ENCODE measurements around the gene MIER2.

The MIER2 gene

DNA sequence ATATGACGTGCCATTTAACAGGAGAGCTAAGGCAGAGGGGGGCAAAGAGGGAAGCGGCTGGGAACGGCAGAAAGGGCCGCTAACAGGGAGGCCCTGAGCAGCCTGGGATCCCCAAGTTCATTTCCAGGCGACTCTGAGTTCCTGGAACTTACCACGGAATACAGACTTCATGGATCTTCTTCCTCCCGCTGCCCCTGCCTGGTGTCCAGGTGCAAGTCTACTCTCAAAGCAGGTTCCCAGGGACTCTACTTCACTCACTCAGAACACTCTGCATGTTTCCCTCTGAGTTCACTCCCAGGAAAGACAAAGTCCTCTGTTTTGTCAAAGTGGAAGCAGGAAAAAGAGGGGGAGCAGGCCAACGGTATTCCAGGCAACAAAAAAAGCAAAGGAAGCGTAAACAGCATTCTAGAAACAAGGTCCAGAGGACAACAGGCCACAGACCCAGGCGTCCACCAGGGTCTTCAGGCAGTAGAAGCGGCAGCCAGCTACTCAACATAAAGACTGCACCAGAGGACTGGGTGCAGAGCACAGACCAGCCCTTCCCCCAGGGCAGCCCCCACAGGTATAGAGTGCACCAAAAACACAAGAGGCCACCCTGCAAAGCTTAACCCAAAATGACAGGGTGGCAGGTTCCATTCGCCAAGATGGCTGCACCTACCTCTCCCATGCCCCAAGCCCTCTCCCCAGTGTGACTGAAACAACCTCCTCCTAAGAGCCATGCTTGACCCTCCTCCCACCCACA, 3.0 kb downstream of the MIER2 start:
- H3K4me1 ChIP-seq (ENCODE audit: control insufficient read depth, insufficient read depth, low read length, unreplicated experiment) = peaks cover 18% of the 10 kb centered on the region
- H3K27me3 ChIP-seq (ENCODE audit: insufficient read depth, low read length) = no peaks in the 10 kb centered on the region
- no peak overlapping the region for H2AFZ ChIP-seq (ENCODE audit: low read length, unreplicated experiment)
- H3K4me3 ChIP-seq (ENCODE audit: low read depth, low read length) = peak overlapping the region; percentile 87
- H3K36me3 ChIP-seq (ENCODE audit: insufficient read depth, low read length) = peaks cover 12% of the 10 kb centered on the region
- no peak overlapping the region for H3K27ac ChIP-seq (ENCODE audit: low read depth, low read length)
- H3K79me2 ChIP-seq (ENCODE audit: control insufficient read depth, insufficient read depth, low read length, unreplicated experiment) = peaks cover 70% of the 10 kb centered on the region

DNA sequence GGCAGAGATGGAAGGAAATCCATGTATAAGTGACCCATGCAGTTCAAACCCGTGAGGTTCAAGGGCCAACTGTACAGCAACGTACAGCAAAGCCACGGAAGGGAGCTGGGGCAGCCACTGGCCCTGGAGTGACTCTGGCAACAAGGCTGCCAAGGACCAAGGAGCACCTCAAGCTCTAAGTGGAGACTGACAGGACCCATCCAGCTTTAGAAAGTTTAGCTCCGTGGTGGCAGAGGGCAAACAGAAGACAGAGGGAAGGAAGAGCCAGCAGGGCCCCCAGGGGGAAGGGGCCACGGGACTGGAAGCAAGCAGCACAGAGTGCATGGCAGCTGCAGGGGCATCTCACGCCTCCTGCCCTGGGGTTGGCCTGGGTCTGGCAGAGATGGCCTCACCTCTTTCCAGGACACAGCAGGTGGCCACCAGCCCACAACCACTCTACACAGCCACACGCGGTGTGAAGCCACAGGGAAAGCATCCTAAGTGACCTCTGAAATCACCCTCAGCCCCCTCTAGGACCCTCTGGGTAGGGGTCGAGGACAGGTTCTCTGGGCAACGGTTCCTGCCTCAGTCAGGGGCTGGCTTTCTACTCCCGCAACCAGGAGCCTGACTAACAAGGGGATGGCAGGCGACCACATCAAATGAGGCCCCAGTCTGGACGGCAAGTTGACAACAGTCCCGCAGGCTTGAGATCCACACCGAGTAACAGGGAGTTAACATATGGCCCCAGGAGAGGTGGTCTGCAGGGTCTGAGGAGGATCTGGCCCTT, 3.8 kb downstream of the MIER2 start:
- Histone ChIP-seq H3K27ac (ENCODE audit: low read depth, low read length) (no peak overlapping the region), H3K79me2 (ENCODE audit: control insufficient read depth, insufficient read depth, low read length, unreplicated experiment) (peaks cover 77% of the 10 kb centered on the region), H3K4me1 (ENCODE audit: control insufficient read depth, insufficient read depth, low read length, unreplicated experiment) (peaks cover 18% of the 10 kb centered on the region), H2AFZ (ENCODE audit: low read length, unreplicated experiment) (no peak overlapping the region), H3K4me3 (ENCODE audit: low read depth, low read length) (no peak overlapping the region), H3K36me3 (ENCODE audit: insufficient read depth, low read length) (peaks cover 12% of the 10 kb centered on the region), H3K27me3 (ENCODE audit: insufficient read depth, low read length) (no peaks in the 10 kb centered on the region)

GRCh38 chr19:339262-339887, 5.2 kb downstream of the MIER2 start:
- no peak overlapping the region for H3K27ac ChIP-seq (ENCODE audit: low read depth, low read length)
- no peak overlapping the region for H3K4me3 ChIP-seq (ENCODE audit: low read depth, low read length)
- peaks cover 92% of the 10 kb centered on the region for H3K79me2 ChIP-seq (ENCODE audit: control insufficient read depth, insufficient read depth, low read length, unreplicated experiment)
- H3K27me3 ChIP-seq (ENCODE audit: insufficient read depth, low read length) = no peaks in the 10 kb centered on the region
- H2AFZ ChIP-seq (ENCODE audit: low read length, unreplicated experiment) = no peak overlapping the region
- peaks cover 12% of the 10 kb centered on the region for H3K36me3 ChIP-seq (ENCODE audit: insufficient read depth, low read length)
- peaks cover 18% of the 10 kb centered on the region for H3K4me1 ChIP-seq (ENCODE audit: control insufficient read depth, insufficient read depth, low read length, unreplicated experiment)

GRCh38 chr19:338421-338820, 6.2 kb downstream of the MIER2 start:
- Histone ChIP-seq H3K79me2 (ENCODE audit: control insufficient read depth, insufficient read depth, low read length, unreplicated experiment) (peaks cover 88% of the 10 kb centered on the region), H3K4me1 (ENCODE audit: control insufficient read depth, insufficient read depth, low read length, unreplicated experiment) (peaks cover 18% of the 10 kb centered on the region), H3K27me3 (ENCODE audit: insufficient read depth, low read length) (no peaks in the 10 kb centered on the region), H3K4me3 (ENCODE audit: low read depth, low read length) (no peak overlapping the region), H3K27ac (ENCODE audit: low read depth, low read length) (no peak overlapping the region), H2AFZ (ENCODE audit: low read length, unreplicated experiment) (no peak overlapping the region), H3K36me3 (ENCODE audit: insufficient read depth, low read length) (peaks cover 16% of the 10 kb centered on the region)

- peaks cover 65% of the 10 kb centered on the region for H3K79me2 ChIP-seq (ENCODE audit: control insufficient read depth, insufficient read depth, low read length, unreplicated experiment)
- no peak overlapping the region for H3K27ac ChIP-seq (ENCODE audit: low read depth, low read length)
Measured at GRCh38 chr19:336067-336614, 8.5 kb downstream of the MIER2 start.

GRCh38 chr19:335486-336066, 9.0 kb downstream of the MIER2 start:
- H3K4me1 ChIP-seq (ENCODE audit: control insufficient read depth, insufficient read depth, low read length, unreplicated experiment) = peaks cover 4% of the 10 kb centered on the region
- no peak overlapping the region for H3K4me3 ChIP-seq (ENCODE audit: low read depth, low read length)
- H3K79me2 ChIP-seq (ENCODE audit: control insufficient read depth, insufficient read depth, low read length, unreplicated experiment) = peaks cover 63% of the 10 kb centered on the region
- H3K27ac ChIP-seq (ENCODE audit: low read depth, low read length) = no peak overlapping the region
- no peak overlapping the region for H2AFZ ChIP-seq (ENCODE audit: low read length, unreplicated experiment)
- peaks cover 20% of the 10 kb centered on the region for H3K36me3 ChIP-seq (ENCODE audit: insufficient read depth, low read length)
- H3K27me3 ChIP-seq (ENCODE audit: insufficient read depth, low read length) = no peaks in the 10 kb centered on the region

More at GRCh38 chr19:336067-336614, 8.5 kb downstream of the MIER2 start:
- Histone ChIP-seq H3K4me3 (ENCODE audit: low read depth, low read length) (no peak overlapping the region), H3K4me1 (ENCODE audit: control insufficient read depth, insufficient read depth, low read length, unreplicated experiment) (peaks cover 4% of the 10 kb centered on the region), H2AFZ (ENCODE audit: low read length, unreplicated experiment) (no peak overlapping the region), H3K27me3 (ENCODE audit: insufficient read depth, low read length) (no peaks in the 10 kb centered on the region), H3K36me3 (ENCODE audit: insufficient read depth, low read length) (peaks cover 16% of the 10 kb centered on the region)

GRCh38 chr19:335072-335471, 9.5 kb downstream of the MIER2 start:
- H3K27ac ChIP-seq (ENCODE audit: low read depth, low read length) = no peak overlapping the region
- H3K79me2 ChIP-seq (ENCODE audit: control insufficient read depth, insufficient read depth, low read length, unreplicated experiment) = peaks cover 58% of the 10 kb centered on the region
- peaks cover 4% of the 10 kb centered on the region for H3K4me1 ChIP-seq (ENCODE audit: control insufficient read depth, insufficient read depth, low read length, unreplicated experiment)
- no peak overlapping the region for H2AFZ ChIP-seq (ENCODE audit: low read length, unreplicated experiment)
- H3K27me3 ChIP-seq (ENCODE audit: insufficient read depth, low read length) = no peaks in the 10 kb centered on the region
- H3K36me3 ChIP-seq (ENCODE audit: insufficient read depth, low read length) = peaks cover 21% of the 10 kb centered on the region
- H3K4me3 ChIP-seq (ENCODE audit: low read depth, low read length) = no peak overlapping the region

DNA sequence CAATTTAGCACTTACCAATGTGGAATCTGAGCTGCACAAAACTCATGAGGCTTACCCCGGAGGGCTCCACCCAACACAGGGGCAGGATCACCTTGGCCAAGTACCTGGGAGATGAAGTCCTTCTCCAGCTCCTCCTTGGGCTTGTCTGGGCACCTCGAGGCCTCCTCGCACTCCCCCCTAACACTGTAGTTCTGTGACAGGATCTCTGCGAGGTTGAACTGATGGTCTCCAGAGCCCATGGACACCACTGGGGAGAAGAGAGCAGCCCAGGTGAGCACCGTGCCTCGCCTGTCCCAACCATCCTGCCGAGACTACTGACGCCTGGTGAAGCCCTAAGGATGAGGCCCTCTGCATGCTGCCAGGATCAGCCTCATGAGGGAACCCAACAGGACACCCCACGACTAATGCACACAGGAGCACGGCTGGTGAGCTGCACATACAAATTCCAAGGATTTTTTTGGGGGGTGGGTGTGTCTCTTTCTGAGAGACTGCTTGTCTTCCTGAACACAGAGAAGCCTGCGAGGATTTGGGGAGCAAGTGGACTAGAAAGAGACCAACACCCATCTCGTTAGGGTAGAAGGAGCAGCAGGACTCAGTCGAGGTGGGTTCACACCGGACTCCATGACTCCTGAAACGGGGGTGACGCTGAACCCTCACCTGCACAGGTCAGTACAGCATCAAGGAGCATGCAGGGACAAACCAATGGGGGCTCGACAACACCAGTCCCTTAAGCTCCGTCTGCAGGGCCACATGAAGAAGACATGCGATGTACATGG, 10.1 kb downstream of the MIER2 start:
- H3K4me1 ChIP-seq (ENCODE audit: control insufficient read depth, insufficient read depth, low read length, unreplicated experiment) = peaks cover 2% of the 10 kb centered on the region
- no peak overlapping the region for H2AFZ ChIP-seq (ENCODE audit: low read length, unreplicated experiment)
- no peaks in the 10 kb centered on the region for H3K27me3 ChIP-seq (ENCODE audit: insufficient read depth, low read length)
- H3K36me3 ChIP-seq (ENCODE audit: insufficient read depth, low read length) = peaks cover 21% of the 10 kb centered on the region
- no peak overlapping the region for H3K27ac ChIP-seq (ENCODE audit: low read depth, low read length)
- no peak overlapping the region for H3K4me3 ChIP-seq (ENCODE audit: low read depth, low read length)
- H3K79me2 ChIP-seq (ENCODE audit: control insufficient read depth, insufficient read depth, low read length, unreplicated experiment) = peaks cover 52% of the 10 kb centered on the region

DNA sequence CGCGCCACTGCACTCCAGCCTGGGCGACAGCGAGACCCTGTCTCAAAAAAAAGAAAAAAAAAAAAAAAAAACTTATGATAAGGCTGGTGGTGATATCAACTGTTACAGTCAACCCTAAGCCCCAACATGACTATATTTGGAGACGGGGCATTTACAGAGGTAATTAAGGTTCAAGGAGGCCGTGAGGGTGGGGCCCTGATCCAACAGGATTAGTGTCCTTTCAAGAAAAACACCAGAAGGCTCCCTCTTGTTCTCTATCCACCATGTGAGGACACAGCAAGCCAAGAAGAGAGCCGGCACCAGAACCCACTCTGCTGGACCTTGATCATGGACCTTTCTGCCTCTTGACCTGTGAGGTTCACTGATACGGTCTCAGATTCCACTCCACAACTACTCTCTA, 14.1 kb downstream of the MIER2 start:
- Histone ChIP-seq H3K36me3 (ENCODE audit: insufficient read depth, low read length) (peaks cover 46% of the 10 kb centered on the region), H3K4me3 (ENCODE audit: low read depth, low read length) (no peak overlapping the region), H3K4me1 (ENCODE audit: control insufficient read depth, insufficient read depth, low read length, unreplicated experiment) (no peaks in the 10 kb centered on the region), H3K27ac (ENCODE audit: low read depth, low read length) (no peak overlapping the region), H3K27me3 (ENCODE audit: insufficient read depth, low read length) (no peaks in the 10 kb centered on the region), H2AFZ (ENCODE audit: low read length, unreplicated experiment) (no peak overlapping the region), H3K79me2 (ENCODE audit: control insufficient read depth, insufficient read depth, low read length, unreplicated experiment) (peaks cover 23% of the 10 kb centered on the region)

GRCh38 chr19:329876-330275, 14.7 kb downstream of the MIER2 start:
- no peaks in the 10 kb centered on the region for H3K27me3 ChIP-seq (ENCODE audit: insufficient read depth, low read length)
- H3K79me2 ChIP-seq (ENCODE audit: control insufficient read depth, insufficient read depth, low read length, unreplicated experiment) = peaks cover 17% of the 10 kb centered on the region
- H3K36me3 ChIP-seq (ENCODE audit: insufficient read depth, low read length) = peaks cover 50% of the 10 kb centered on the region
- H2AFZ ChIP-seq (ENCODE audit: low read length, unreplicated experiment) = no peak overlapping the region
- no peak overlapping the region for H3K4me3 ChIP-seq (ENCODE audit: low read depth, low read length)
- H3K27ac ChIP-seq (ENCODE audit: low read depth, low read length) = no peak overlapping the region
- no peaks in the 10 kb centered on the region for H3K4me1 ChIP-seq (ENCODE audit: control insufficient read depth, insufficient read depth, low read length, unreplicated experiment)

Data from ACC112 (cell line).